Neutrophil (primary cell): ENCODE measurements around the gene FBXO33.

Experiments used
- H3K27ac ChIP-seq: fragments of 200-600 bp; sonication (generic); 2 replicates; pipeline ENCODE4 v1.5.1; 2016; ENCODE audit warnings: mild to moderate bottlenecking, moderate library complexity
- H3K27me3 ChIP-seq: fragments of 200-600 bp; sonication (generic); 2 replicates; pipeline ENCODE4 v1.6.0; 2016; ENCODE audit warnings: mild to moderate bottlenecking
- H3K36me3 ChIP-seq: fragments of 200-600 bp; sonication (generic); 2 replicates; pipeline ENCODE4 v1.5.1; 2017
- H3K4me1 ChIP-seq, 2 experiments: fragments of 200-600 bp in 1 of 2; sonication (generic) in 1 of 2; 1 replicate in 1 of 2; 2 replicates in 1 of 2; pipeline versions ENCODE4 v1.5.1 to v1.6.1; 2013 to 2016; ENCODE audit warnings: low read depth in 1 of 2, low read length in 1 of 2, mild to moderate bottlenecking in 1 of 2, moderate library complexity in 1 of 2; ENCODE audit not compliant: control insufficient read depth in 1 of 2, insufficient read depth in 1 of 2
- H3K4me3 ChIP-seq, 2 experiments: fragments of 200-600 bp in 1 of 2; sonication (generic) in 1 of 2; 1 replicate in 1 of 2; 2 replicates in 1 of 2; pipeline ENCODE4 v1.5.1; 2013 to 2016; ENCODE audit warnings: low read depth in 1 of 2, low read length in 1 of 2, mild to moderate bottlenecking in 1 of 2, moderate library complexity in 1 of 2
- H3K9me3 ChIP-seq: fragments of 200-600 bp; sonication (generic); 2 replicates; pipeline ENCODE4 v1.5.1; 2016
- CTCF ChIP-seq: fragments of 200-600 bp; sonication (generic); IDR thresholded peaks from 2 replicates; pipeline ENCODE4 v1.5.1; 2016; ENCODE audit warnings: antibody characterized with exemption

The FBXO33 gene

GRCh38 chr14:39430762-39431415 lies 1.3 kb downstream of the FBXO33 start:
- Histone ChIP-seq H3K27ac (peak overlapping the region; percentile 100), H3K4me1 (peaks cover 54 to 56% of the 10 kb centered on the region in 2 experiments)
- no peak for TF ChIP-seq CTCF

GRCh38 chr14:39428118-39428517 lies 4.1 kb downstream of the FBXO33 start:
- H3K27ac ChIP-seq: no peak overlapping the region
- H3K4me3 ChIP-seq: no peak overlapping the region
- no peak for TF ChIP-seq CTCF
- H3K36me3 ChIP-seq: no peaks in the 10 kb centered on the region
- no peaks in the 10 kb centered on the region for H3K27me3 ChIP-seq
- H3K4me1 ChIP-seq: peaks cover 47 to 55% of the 10 kb centered on the region in 2 experiments
- no peaks in the 10 kb centered on the region for H3K9me3 ChIP-seq

More at GRCh38 chr14:39430762-39431415, 1.3 kb downstream of the FBXO33 start:
- H3K27me3 ChIP-seq: no peaks in the 10 kb centered on the region
- no peaks in the 10 kb centered on the region for H3K36me3 ChIP-seq
- H3K9me3 ChIP-seq: no peaks in the 10 kb centered on the region
- H3K4me3 ChIP-seq: peak overlapping the region; percentile 82 to 87

GRCh38 chr14:39426605-39427004 lies 5.6 kb downstream of the FBXO33 start:
- Histone ChIP-seq H3K9me3 (no peaks in the 10 kb centered on the region), H3K27ac (peak overlapping the region; percentile 58), H3K36me3 (no peaks in the 10 kb centered on the region), H3K4me3 (peak overlapping the region in 1 of 2 experiments; percentile 6), H3K4me1 (peaks cover 43 to 53% of the 10 kb centered on the region in 2 experiments), H3K27me3 (no peaks in the 10 kb centered on the region)
- no peak for TF ChIP-seq CTCF

GRCh38 chr14:39425947-39426346 lies 6.3 kb downstream of the FBXO33 start:
- no peaks in the 10 kb centered on the region for H3K36me3 ChIP-seq
- H3K9me3 ChIP-seq: no peaks in the 10 kb centered on the region
- no peak overlapping the region for H3K4me3 ChIP-seq
- TF ChIP-seq CTCF: no peak
- no peak overlapping the region for H3K27ac ChIP-seq
- H3K4me1 ChIP-seq: peaks cover 39 to 53% of the 10 kb centered on the region in 2 experiments
- no peaks in the 10 kb centered on the region for H3K27me3 ChIP-seq

GRCh38 chr14:39423793-39424192 lies 8.4 kb downstream of the FBXO33 start:
- Histone ChIP-seq H3K27me3 (no peaks in the 10 kb centered on the region), H3K9me3 (no peaks in the 10 kb centered on the region), H3K4me3 (no peak overlapping the region), H3K27ac (no peak overlapping the region), H3K4me1 (peaks cover 20 to 32% of the 10 kb centered on the region in 2 experiments), H3K36me3 (no peaks in the 10 kb centered on the region)
- no peak for TF ChIP-seq CTCF
